EH (cell line): ENCODE measurements around the gene AKR1B15.
"Not testable (repeated sequence)": the region's sequence is repeated elsewhere in the genome, so short reads cannot be mapped to it uniquely, and the experiment has no call there.

Experiments
- DNase-seq: peaks from one replicate; pipeline ENCODE4 v3.0.0-alpha.2; 2015; ENCODE audit warnings: low read depth

The AKR1B15 gene

GRCh38 chr7:134563398-134563749, 14.5 kb downstream of the AKR1B15 start:
- not testable (repeated sequence) for DNase-seq

GRCh38 chr7:134565643-134566136, 16.8 kb downstream of the AKR1B15 start:
- peak; percentile 56 for DNase-seq

GRCh38 chr7:134567368-134567767, 18.5 kb downstream of the AKR1B15 start:
- no peak for DNase-seq

GRCh38 chr7:134569962-134570361, 21.1 kb downstream of the AKR1B15 start:
- DNase-seq = not testable (repeated sequence)

GRCh38 chr7:134571101-134571500, 22.2 kb downstream of the AKR1B15 start:
- DNase-seq = no peak

GRCh38 chr7:134571746-134572461, 23.0 kb downstream of the AKR1B15 start:
- no peak for DNase-seq

GRCh38 chr7:134574322-134574721, 25.4 kb downstream of the AKR1B15 start:
- DNase-seq = no peak

- DNase-seq = no peak
These were observed 35.4 kb downstream of the AKR1B15 start for GRCh38 chr7:134584290-134584689.

GRCh38 chr7:134585897-134586296, 37.0 kb downstream of the AKR1B15 start:
- DNase-seq = no peak

GRCh38 chr7:134587750-134588149, 38.8 kb downstream of the AKR1B15 start:
- no peak for DNase-seq

- peak; percentile 82 for DNase-seq
These were observed 40.6 kb downstream of the AKR1B15 start for GRCh38 chr7:134589491-134589941.

GRCh38 chr7:134593530-134594392, 44.9 kb downstream of the AKR1B15 start:
- peak; percentile 98 for DNase-seq

- DNase-seq = no peak
These were observed 46.0 kb downstream of the AKR1B15 start for GRCh38 chr7:134594877-134595276.

GRCh38 chr7:134599371-134599770, 50.5 kb downstream of the AKR1B15 start:
- no peak for DNase-seq

GRCh38 chr7:134601459-134601858, 52.5 kb downstream of the AKR1B15 start:
- DNase-seq = no peak

- peak; percentile 43 for DNase-seq
These were observed 54.1 kb downstream of the AKR1B15 start for GRCh38 chr7:134602881-134603451.

GRCh38 chr7:134605978-134606923, 57.3 kb downstream of the AKR1B15 start:
- peak; percentile 77 for DNase-seq

- DNase-seq = no peak
These were observed 62.8 kb downstream of the AKR1B15 start for GRCh38 chr7:134611611-134612151.

GRCh38 chr7:134612197-134612596, 63.3 kb downstream of the AKR1B15 start:
- DNase-seq = no peak

GRCh38 chr7:134613623-134614347, 64.9 kb downstream of the AKR1B15 start:
- DNase-seq = peak; percentile 99

- DNase-seq = no peak
These were observed 67.7 kb downstream of the AKR1B15 start for GRCh38 chr7:134616611-134617010.
